Calu3 (cell line): ENCODE results near the gene ATXN7. TPM values are rescaled to one million over a fixed set of nuclear protein-coding genes. Genes with fewer than 3 reads are reported as not detected.
A peak's percentile ranks its signal among the peaks of the same experiment; 100 is the strongest.

Experiments
- BruUV-seq: library from RNA; stranded (reverse); fragments of 400-500 nt; replicated peaks from 2 replicates; lab custom pipeline; 2021; lab: Mats Ljungman, UMichigan
- CTCF ChIA-PET: fragments of 300-600 bp; sonication (Branson Sonifier 250); formaldehyde crosslinking; loops from one replicate; lab custom pipeline; 2022; ENCODE audit warnings: antibody characterized with exemption; lab: Charles Lee
- DNase-seq: peaks from one replicate; pipeline ENCODE4 v3.0.0; 2022
- H3K27ac Mint-ChIP-seq: one replicate; pipeline ENCODE4 v1.8.0; 2022; ENCODE audit warnings: mixed read lengths; ENCODE audit not compliant: unreplicated experiment
- H3K27me3 Mint-ChIP-seq: one replicate; pipeline ENCODE4 v1.8.0; 2022; ENCODE audit warnings: mixed read lengths; ENCODE audit not compliant: unreplicated experiment
- H3K36me3 Mint-ChIP-seq: one replicate; pipeline ENCODE4 v1.8.0; 2022; ENCODE audit warnings: mild to moderate bottlenecking, moderate library complexity, mixed read lengths; ENCODE audit not compliant: insufficient read depth, unreplicated experiment
- H3K4me1 Mint-ChIP-seq: one replicate; pipeline ENCODE4 v1.8.0; 2022; ENCODE audit warnings: mild to moderate bottlenecking, low read depth, mixed read lengths; ENCODE audit not compliant: unreplicated experiment
- H3K4me3 Mint-ChIP-seq: one replicate; pipeline ENCODE4 v1.8.0; 2022; ENCODE audit warnings: mild to moderate bottlenecking, low read depth, moderate library complexity, mixed read lengths; ENCODE audit not compliant: unreplicated experiment
- H3K9me3 Mint-ChIP-seq: one replicate; pipeline ENCODE4 v1.8.0; 2022; ENCODE audit warnings: low read depth, mixed read lengths; ENCODE audit not compliant: unreplicated experiment
- intact Hi-C: fragments of 100-400 bp; cut with micrococcal nuclease; formaldehyde crosslinking; loops from one replicate; pipeline ENCODE4 v1.10.0; 2022; ENCODE audit not compliant: unreplicated experiment
- total RNA-seq: library from RNA; stranded (reverse); gene quantifications from 2 replicates; pipeline ENCODE4 v1.2.3, GENCODE V29; 2022
- TF ChIP-seq, protein P1 (sequence below): fragments of 200-600 bp; IDR thresholded peaks from one replicate; pipeline ENCODE4 v1.8.0; 2022; ENCODE audit warnings: antibody characterized with exemption; ENCODE audit not compliant: unreplicated experiment

The ATXN7 gene
- total RNA-seq, 1 experiment from 2014 or later: 31.2 TPM

DNA sequence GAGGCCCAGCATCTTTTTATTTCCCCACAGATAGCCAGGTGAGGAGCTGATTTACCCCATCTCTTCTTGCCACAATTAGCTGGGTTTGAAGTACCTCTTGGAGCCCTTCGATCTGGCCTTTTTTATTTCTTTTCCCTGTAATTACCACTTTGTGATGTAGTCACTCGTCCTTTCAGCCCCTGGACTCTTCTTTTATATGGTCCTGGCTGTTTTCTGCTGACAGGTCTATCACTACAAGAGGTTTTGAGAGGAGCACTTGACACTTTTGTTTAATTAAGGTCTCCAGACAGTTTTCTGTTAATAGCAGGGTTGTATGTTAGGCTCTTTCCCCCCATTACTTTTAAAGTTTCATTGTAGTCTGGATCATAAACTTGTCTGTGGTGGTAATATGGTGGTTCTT is 11.8 kb downstream of the ATXN7 start:
- TF ChIP-seq, protein P1, sequence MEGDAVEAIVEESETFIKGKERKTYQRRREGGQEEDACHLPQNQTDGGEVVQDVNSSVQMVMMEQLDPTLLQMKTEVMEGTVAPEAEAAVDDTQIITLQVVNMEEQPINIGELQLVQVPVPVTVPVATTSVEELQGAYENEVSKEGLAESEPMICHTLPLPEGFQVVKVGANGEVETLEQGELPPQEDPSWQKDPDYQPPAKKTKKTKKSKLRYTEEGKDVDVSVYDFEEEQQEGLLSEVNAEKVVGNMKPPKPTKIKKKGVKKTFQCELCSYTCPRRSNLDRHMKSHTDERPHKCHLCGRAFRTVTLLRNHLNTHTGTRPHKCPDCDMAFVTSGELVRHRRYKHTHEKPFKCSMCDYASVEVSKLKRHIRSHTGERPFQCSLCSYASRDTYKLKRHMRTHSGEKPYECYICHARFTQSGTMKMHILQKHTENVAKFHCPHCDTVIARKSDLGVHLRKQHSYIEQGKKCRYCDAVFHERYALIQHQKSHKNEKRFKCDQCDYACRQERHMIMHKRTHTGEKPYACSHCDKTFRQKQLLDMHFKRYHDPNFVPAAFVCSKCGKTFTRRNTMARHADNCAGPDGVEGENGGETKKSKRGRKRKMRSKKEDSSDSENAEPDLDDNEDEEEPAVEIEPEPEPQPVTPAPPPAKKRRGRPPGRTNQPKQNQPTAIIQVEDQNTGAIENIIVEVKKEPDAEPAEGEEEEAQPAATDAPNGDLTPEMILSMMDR: no peak
- H3K9me3 Mint-ChIP-seq: no peaks in the 10 kb centered on the region
- BruUV-seq: no TSS peak
- no peak overlapping the region for H3K27ac Mint-ChIP-seq
- H3K4me1 Mint-ChIP-seq: peaks cover 19% of the 10 kb centered on the region
- CTCF ChIA-PET: no interaction called here
- H3K27me3 Mint-ChIP-seq: no peaks in the 10 kb centered on the region
- DNase-seq: no peak
- no peaks in the 10 kb centered on the region for H3K36me3 Mint-ChIP-seq
- intact Hi-C loops: no loop called here
- H3K4me3 Mint-ChIP-seq: no peak overlapping the region

DNA sequence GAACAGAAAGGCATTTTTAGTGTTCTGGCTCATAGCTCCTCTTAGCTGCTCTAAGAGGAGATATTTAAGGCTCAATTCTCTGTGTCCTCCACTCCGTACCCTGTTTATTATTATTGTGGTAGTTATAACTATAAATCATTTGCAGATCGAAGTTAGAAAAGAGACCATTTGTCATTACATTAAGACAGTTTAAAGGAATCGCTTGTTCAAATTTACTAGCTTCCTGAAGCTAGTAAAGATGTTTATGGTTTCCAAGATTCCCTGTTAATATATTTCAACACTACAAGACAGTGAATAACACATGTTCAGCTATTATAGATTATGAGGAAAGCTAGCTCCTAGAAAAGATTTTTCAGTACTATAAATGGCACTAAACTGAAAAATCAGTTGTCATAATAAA is 12.6 kb downstream of the ATXN7 start:
- H3K9me3 Mint-ChIP-seq: no peaks in the 10 kb centered on the region
- intact Hi-C loops: no loop called here
- no TSS peak for BruUV-seq
- CTCF ChIA-PET: no interaction called here
- H3K4me3 Mint-ChIP-seq: no peak overlapping the region
- H3K27me3 Mint-ChIP-seq: no peaks in the 10 kb centered on the region
- no peak for DNase-seq
- H3K4me1 Mint-ChIP-seq: peaks cover 11% of the 10 kb centered on the region
- no peak overlapping the region for H3K27ac Mint-ChIP-seq
- TF ChIP-seq, protein P1: no peak
- no peaks in the 10 kb centered on the region for H3K36me3 Mint-ChIP-seq

DNA sequence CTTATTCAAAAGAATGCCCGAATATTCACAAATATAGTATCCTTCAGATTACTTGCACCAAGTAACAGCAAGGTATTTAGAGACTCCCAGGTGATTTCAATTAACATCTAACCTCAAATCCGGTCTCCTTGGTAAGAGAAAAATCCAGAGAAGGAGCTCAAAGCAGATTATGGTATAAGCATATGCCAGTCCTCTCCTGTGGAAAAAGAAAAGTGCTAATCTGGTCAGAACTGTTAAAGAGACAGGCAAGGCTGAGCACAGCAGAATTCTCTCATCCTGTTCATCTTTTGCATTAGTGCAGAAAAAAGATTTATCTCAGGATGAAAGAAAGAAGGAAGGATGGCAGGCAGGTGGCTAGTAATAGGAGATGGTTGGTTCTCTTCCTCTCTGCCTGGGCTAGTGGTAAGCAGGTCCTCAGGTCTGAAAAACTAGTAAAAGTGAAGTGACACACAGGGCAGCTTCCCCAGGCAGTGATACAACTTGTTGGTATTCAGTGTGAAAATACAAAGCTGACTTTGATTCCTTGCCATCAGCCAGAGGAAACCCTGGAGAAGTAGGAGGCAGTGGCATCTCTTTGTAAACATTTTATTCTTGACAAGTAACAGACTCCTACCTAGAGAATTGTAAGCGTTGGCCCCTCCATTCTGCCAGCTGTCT is 14.2 kb downstream of the ATXN7 start:
- H3K36me3 Mint-ChIP-seq: no peaks in the 10 kb centered on the region
- no TSS peak for BruUV-seq
- DNase-seq: no peak
- no peak overlapping the region for H3K4me3 Mint-ChIP-seq
- intact Hi-C loops: no loop called here
- no peak overlapping the region for H3K27ac Mint-ChIP-seq
- TF ChIP-seq, protein P1: no peak
- peaks cover 10% of the 10 kb centered on the region for H3K4me1 Mint-ChIP-seq
- H3K9me3 Mint-ChIP-seq: no peaks in the 10 kb centered on the region
- CTCF ChIA-PET: no interaction called here
- no peaks in the 10 kb centered on the region for H3K27me3 Mint-ChIP-seq

GRCh38 chr3:63878394-63879060 is 14.9 kb downstream of the ATXN7 start:
- Mint-ChIP-seq H3K4me3 (no peak overlapping the region), H3K36me3 (no peaks in the 10 kb centered on the region), H3K27ac (no peak overlapping the region), H3K27me3 (no peaks in the 10 kb centered on the region), H3K4me1 (peaks cover 10% of the 10 kb centered on the region), H3K9me3 (no peaks in the 10 kb centered on the region)
- no TSS peak for BruUV-seq
- TF ChIP-seq, protein P1: no peak
- peak; percentile 4 for DNase-seq
- intact Hi-C loops: no loop called here
- CTCF ChIA-PET: no interaction called here
